ENCODE data around the gene ACBD7. TPM values are rescaled to one million over a fixed set of nuclear protein-coding genes. Genes with fewer than 3 reads are reported as not detected.

The ACBD7 gene
- total RNA-seq, 2 experiments from 2014 or later: 8.1 to 9.2 TPM

DNA sequence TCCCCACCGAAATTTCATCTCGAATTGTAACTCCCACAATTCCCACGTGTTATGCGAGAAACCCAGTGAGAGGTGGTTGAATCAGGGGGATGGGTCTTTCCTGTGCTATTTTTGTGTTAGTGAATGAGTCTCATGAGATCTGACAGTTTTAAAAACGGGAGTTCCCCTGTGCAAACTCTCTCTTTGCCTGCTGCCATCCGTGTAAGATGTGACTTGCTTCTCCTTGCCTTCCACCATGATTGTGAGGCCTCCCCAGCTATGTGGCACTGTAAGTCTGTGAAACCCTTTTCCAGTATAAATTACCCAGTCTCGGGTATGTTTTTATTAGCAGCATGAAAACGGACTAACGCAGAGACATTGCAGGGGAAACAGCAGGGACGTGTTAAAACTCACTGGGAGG lies 50.2 kb downstream of the ACBD7 start:
- Mint-ChIP-seq H3K36me3 (ENCODE audit: low read depth) (no peaks in the 10 kb centered on the region), H3K27me3 (no peaks in the 10 kb centered on the region), H3K27ac (no peak overlapping the region), H3K9me3 (peaks cover 4% of the 10 kb centered on the region), H3K4me3 (no peak overlapping the region), H3K4me1 (peaks cover 11% of the 10 kb centered on the region)
- DNase-seq: no peak
- CTCF ChIA-PET: no interaction called here
- POLR2A ChIA-PET: no interaction called here

DNA sequence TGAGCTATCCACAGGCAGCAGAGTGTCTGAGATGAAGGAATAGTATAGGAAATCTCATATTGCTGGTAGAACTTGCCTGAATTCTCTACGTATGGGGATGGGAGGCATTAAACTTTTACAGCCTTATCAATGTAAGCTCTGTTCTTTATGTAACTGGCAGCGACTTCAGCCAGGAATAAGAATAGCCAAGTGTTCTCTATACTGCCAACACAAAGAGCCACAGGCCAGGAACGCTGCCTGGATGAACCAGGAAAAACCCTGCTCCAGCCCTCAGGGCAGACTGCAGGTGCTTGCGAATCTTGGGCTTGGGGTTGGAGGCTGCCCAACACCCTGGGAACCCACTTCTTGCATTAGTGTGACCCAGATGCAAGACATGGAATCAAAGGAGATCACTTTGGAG lies 50.9 kb downstream of the ACBD7 start:
- H3K36me3 Mint-ChIP-seq (ENCODE audit: low read depth): no peaks in the 10 kb centered on the region
- H3K4me3 Mint-ChIP-seq: no peak overlapping the region
- ChIA-PET POLR2A (no interaction called here), CTCF (interaction anchor here (0.6 kb wide), 1 partner anchor 11 kb away, joined by 4 read pairs; no protein-coding TSS in a partner anchor)
- peaks cover 9% of the 10 kb centered on the region for H3K4me1 Mint-ChIP-seq
- no peaks in the 10 kb centered on the region for H3K27me3 Mint-ChIP-seq
- H3K27ac Mint-ChIP-seq: no peak overlapping the region
- H3K9me3 Mint-ChIP-seq: peaks cover 4% of the 10 kb centered on the region
- DNase-seq: no peak

DNA sequence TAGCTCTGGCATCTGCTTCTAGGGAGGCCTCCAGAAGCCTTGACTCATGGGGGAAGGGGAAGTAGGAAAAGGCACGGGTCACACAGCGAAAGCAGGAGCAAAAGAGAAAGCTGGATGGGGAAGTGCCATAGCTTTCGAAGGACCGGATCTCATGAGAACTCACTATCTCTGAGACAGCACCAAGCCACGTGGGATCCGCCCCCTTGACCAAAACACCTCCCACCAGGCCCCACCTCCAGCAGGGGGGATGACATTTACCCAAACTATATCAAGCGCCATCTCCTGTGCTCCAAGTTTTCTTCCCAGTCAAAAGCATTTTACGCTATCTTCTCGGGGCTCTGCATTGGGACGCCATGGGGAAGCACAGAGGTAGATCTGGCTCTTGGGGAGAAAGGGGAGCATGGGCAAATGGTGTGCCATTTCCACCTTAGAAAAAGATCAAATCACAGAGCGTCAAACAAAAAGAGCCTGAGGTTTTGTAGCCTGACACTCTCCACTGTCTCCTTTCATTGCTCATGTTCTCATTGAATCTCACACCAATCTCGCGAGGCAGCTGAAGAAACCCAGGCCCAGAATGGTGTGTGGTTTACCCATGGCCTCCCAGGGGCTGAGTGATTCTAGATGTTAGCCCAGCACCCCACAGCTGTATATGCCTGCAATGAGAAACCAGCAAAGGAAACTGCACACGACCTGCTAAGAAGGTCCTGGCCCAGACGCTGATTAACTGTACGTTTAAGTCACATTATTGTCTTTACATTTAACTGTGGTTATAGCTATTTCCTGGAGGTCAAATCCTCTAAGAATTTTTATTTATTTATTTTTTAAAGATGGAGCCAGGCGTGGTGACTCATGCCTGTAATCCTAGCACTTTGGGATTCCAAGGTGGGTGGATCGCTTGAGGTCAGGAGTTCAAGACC lies 52.9 kb downstream of the ACBD7 start:
- Mint-ChIP-seq H3K27ac (no peak overlapping the region), H3K9me3 (no peaks in the 10 kb centered on the region), H3K27me3 (no peaks in the 10 kb centered on the region), H3K4me3 (no peak overlapping the region), H3K36me3 (ENCODE audit: low read depth) (no peaks in the 10 kb centered on the region), H3K4me1 (peaks cover 7% of the 10 kb centered on the region)
- ChIA-PET CTCF (interaction anchor here (0.9 kb wide), 1 partner anchor 18 kb away, joined by 3 read pairs; no protein-coding TSS in a partner anchor), POLR2A (no interaction called here)
- no peak for DNase-seq

DNA sequence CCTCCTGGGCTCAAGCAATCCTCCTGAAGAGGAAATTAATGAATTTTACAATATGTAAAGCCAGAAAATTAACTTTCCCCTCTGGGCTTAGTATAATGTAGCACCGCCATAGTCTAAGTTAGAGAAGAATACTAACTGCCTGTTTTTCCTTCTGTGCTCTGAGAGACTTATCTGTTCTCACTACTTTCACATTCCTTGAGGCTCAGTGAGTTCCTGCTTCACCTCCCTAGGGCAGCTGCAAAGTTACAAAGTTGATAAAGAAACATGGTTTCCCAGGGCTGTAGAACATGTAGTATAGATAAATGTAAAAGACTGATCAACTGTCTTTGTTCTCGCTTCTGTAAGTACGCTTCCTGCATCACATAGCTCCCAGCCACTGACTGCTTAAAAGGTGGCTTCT lies 60.8 kb downstream of the ACBD7 start:
- no peak for DNase-seq
- H3K27me3 Mint-ChIP-seq: no peaks in the 10 kb centered on the region
- no peaks in the 10 kb centered on the region for H3K9me3 Mint-ChIP-seq
- no peak overlapping the region for H3K27ac Mint-ChIP-seq
- H3K36me3 Mint-ChIP-seq (ENCODE audit: low read depth): no peaks in the 10 kb centered on the region
- CTCF ChIA-PET: no interaction called here
- H3K4me3 Mint-ChIP-seq: no peak overlapping the region
- peaks cover 11% of the 10 kb centered on the region for H3K4me1 Mint-ChIP-seq
- POLR2A ChIA-PET: no interaction called here

Other genes with a start within 250 kb of the ACBD7 start
- gene SUV39H2, start 209.9 kb downstream of the ACBD7 start, total RNA-seq: 10 to 100 TPM; 30.9 to 36.6 TPM
- gene DCLRE1C, start 134.7 kb downstream of the ACBD7 start, total RNA-seq: 10 to 100 TPM; 60.4 to 66.2 TPM
- under 1 TPM; 0.71 to 0.82 TPM for gene MEIG1, start 129.4 kb downstream of the ACBD7 start, total RNA-seq
- gene OLAH, start 44.8 kb downstream of the ACBD7 start, total RNA-seq: 1 to 10 TPM; 1.0 to 1.2 TPM
- 10 to 100 TPM; 17.4 to 19.2 TPM for gene RPP38, start 8.6 kb upstream of the ACBD7 start, total RNA-seq
- 10 to 100 TPM; 47.7 to 50.9 TPM for gene NMT2, start 79.9 kb upstream of the ACBD7 start, total RNA-seq

Data from activated CD4-positive, alpha-beta T cell treated with anti-CD3 and anti-CD28 coated beads, Interleukin-2, amount 10 ng/mL, durations not matched to agents 7 days and 5 days (primary cell).